Measurements from ENCODE around the gene NFKB1.

NFKB1 gene

DNA sequence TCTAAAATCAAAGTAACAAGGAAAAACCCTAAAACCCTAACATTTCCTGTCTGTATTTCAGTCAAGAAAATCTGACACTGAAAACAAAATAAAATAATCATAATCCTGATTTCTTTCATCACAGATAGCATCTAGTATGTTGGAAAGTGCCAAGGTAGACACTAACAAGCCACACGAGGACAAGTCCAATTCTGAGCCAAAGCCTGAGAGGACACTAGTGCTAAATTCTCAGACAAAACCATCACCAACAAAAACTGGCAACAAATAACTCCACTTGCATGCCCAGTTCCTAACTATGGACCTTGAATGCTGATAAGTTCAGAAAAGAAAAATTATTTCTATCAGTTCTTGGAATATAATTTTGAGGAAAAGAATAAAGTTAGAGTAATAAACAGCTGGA, 146.0 kb downstream of the NFKB1 start:
- Histone ChIP-seq H3K27me3 (no peaks in the 10 kb centered on the region), H3K4me2 (no peak overlapping the region), H4K20me1 (no peaks in the 10 kb centered on the region), H3K9me3 (peaks cover 5% of the 10 kb centered on the region; the same call in 1 of the 2 replicates), H3K36me3 (peaks cover 53% of the 10 kb centered on the region), H3K27ac (no peak overlapping the region), H3K9ac (no peak overlapping the region), H3K4me3 (no peak overlapping the region), H3K4me1 (no peaks in the 10 kb centered on the region)
- no peak for TF ChIP-seq Cebpa-rat (IDR thresholded peaks at IDR 0.05)

DNA sequence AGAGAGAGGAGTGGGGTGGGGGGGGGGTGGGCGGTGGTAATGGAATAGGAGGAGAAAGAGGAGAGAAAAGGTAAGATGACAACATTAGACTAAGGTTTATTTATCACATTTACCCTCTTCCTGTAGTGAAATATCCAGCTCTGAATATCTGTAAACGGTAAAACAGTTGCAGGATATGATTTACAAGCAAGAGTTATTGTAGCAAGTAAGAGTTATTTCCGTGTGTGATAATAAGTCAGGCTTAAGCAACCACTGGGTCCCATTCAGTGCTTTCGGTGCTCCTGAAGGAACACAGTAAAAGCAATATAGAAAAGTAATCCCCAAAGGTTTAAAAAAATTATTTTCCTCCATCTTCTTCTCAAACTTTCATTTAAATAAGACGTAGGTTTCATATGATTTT, 156.0 kb downstream of the NFKB1 start:
- no peak for TF ChIP-seq Cebpa-rat (IDR thresholded peaks at IDR 0.05)
- H3K4me2 ChIP-seq: no peak overlapping the region

DNA sequence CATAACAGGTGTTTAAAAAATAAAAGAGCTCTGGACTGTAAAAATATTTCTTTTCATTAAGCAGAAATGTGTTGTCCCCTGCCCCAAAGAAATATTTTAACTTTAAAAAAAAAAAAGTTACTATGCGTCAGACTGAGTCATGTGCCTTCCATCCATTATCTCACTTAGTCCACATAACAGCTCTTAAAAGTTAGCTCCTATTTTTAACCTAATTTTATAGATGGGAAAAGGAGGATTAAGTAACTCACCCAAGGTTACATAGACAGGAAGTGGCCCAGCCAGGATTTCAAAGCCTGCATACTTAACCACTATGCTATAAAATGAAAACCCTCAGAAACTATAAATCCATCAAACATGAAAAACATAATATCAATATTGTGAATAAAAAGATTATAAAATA, 161.9 kb downstream of the NFKB1 start:
- H3K9ac ChIP-seq: no peak overlapping the region
- H3K27me3 ChIP-seq: no peaks in the 10 kb centered on the region
- H3K4me3 ChIP-seq: no peak overlapping the region
- H4K20me1 ChIP-seq: no peaks in the 10 kb centered on the region
- peaks cover 9% of the 10 kb centered on the region; the same call in 1 of the 2 replicates for H3K4me1 ChIP-seq
- peaks cover 64% of the 10 kb centered on the region for H3K36me3 ChIP-seq
- no peak overlapping the region for H3K27ac ChIP-seq
- no peak overlapping the region for H3K4me2 ChIP-seq
- no peak for TF ChIP-seq Cebpa-rat (IDR thresholded peaks at IDR 0.05)
- peaks cover 9% of the 10 kb centered on the region; the same call in 1 of the 2 replicates for H3K9me3 ChIP-seq

More for the DNA sequence above, 156.0 kb downstream of the NFKB1 start:
- Histone ChIP-seq H4K20me1 (no peaks in the 10 kb centered on the region), H3K4me3 (no peak overlapping the region), H3K9ac (no peak overlapping the region), H3K36me3 (peaks cover 45% of the 10 kb centered on the region), H3K27ac (no peak overlapping the region), H3K4me1 (no peaks in the 10 kb centered on the region), H3K9me3 (peaks cover 9% of the 10 kb centered on the region; the same call in 1 of the 2 replicates), H3K27me3 (no peaks in the 10 kb centered on the region)

DNA sequence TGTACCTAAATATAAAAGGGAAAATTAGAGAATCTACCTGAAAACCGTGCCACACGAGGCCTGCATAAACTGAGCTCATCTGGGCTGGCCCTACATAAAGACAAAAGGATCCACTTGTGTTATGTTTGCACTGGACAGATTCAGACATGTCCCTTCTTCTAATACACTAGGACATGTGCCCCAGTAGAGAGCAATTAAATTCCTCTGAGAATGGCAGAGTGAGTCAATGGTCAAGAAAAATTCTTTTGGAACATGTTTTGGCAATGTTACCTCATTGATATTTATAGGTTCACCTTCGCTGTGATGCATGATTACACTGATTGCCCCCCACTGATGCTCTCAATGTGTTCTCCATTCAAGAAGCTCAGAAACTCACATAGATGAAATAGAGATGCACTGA, 164.4 kb downstream of the NFKB1 start:
- H3K36me3 ChIP-seq: peaks cover 65% of the 10 kb centered on the region
- H3K9ac ChIP-seq: no peak overlapping the region
- no peak overlapping the region for H3K4me3 ChIP-seq
- H3K9me3 ChIP-seq: no peaks in the 10 kb centered on the region
- no peak overlapping the region for H3K27ac ChIP-seq
- TF ChIP-seq Cebpa-rat (IDR thresholded peaks at IDR 0.05): no peak
- no peak overlapping the region for H3K4me2 ChIP-seq
- H4K20me1 ChIP-seq: no peaks in the 10 kb centered on the region
- H3K27me3 ChIP-seq: no peaks in the 10 kb centered on the region
- peaks cover 9% of the 10 kb centered on the region; the same call in 1 of the 2 replicates for H3K4me1 ChIP-seq
